Measurements from ENCODE around the gene SFRP2. TPM values are rescaled to one million over a fixed set of nuclear protein-coding genes. Genes with fewer than 3 reads are reported as not detected.

The SFRP2 gene, protein sequence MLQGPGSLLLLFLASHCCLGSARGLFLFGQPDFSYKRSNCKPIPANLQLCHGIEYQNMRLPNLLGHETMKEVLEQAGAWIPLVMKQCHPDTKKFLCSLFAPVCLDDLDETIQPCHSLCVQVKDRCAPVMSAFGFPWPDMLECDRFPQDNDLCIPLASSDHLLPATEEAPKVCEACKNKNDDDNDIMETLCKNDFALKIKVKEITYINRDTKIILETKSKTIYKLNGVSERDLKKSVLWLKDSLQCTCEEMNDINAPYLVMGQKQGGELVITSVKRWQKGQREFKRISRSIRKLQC
- polyA plus RNA-seq (2013, experiment 1 of 2), result 41.0 TPM
- 32.1 TPM for polyA plus RNA-seq (2013, experiment 2 of 2)

DNA sequence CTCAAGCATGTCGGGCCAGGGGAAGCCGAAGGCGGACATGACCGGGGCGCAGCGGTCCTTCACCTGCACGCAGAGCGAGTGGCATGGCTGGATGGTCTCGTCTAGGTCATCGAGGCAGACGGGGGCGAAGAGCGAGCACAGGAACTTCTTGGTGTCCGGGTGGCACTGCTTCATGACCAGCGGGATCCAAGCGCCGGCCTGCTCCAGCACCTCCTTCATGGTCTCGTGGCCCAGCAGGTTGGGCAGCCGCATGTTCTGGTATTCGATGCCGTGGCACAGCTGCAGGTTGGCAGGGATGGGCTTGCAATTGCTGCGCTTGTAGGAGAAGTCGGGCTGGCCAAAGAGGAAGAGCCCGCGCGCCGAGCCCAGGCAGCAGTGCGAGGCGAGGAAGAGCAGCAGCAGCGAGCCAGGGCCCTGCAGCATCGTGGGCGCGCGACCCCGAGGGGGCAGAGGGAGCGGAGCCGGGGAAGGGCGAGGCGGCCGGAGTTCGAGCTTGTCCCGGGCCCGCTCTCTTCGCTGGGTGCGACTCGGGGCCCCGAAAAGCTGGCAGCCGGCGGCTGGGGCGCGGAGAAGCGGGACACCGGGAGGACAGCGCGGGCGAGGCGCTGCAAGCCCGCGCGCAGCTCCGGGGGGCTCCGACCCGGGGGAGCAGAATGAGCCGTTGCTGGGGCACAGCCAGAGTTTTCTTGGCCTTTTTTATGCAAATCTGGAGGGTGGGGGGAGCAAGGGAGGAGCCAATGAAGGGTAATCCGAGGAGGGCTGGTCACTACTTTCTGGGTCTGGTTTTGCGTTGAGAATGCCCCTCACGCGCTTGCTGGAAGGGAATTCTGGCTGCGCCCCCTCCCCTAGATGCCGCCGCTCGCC is at the start of gene SFRP2:
SFRP2 (minus strand) TSS at position 671 of the 864 bp plus-strand sequence; CDS start at position 423, 248 bp downstream.
- H3K36me3 ChIP-seq (ENCODE audit: control insufficient read depth, insufficient read depth, low read length), result no peaks in the 10 kb centered on the region
- WGBS, 2 experiments (ENCODE audit: insufficient coverage in 2 of 2), result 1% methylated on average over 52 to 67 of the region's 72 CpGs
- H3K4me1 ChIP-seq (ENCODE audit: control insufficient read depth, insufficient read depth, low read length, poor library complexity, severe bottlenecking), result peaks cover 21% of the 10 kb centered on the region
- peak within 1 kb of the TSS; percentile 67 for H3K27ac ChIP-seq (ENCODE audit: low read depth, low read length, severe bottlenecking)
- peak within 1 kb of the TSS; percentile 46 for H3K4me3 ChIP-seq (ENCODE audit: extremely low read depth, insufficient read depth, low read length, poor library complexity, severe bottlenecking)
- no peaks in the 10 kb centered on the region for H3K9me3 ChIP-seq (ENCODE audit: control insufficient read depth, low read length)

DNA sequence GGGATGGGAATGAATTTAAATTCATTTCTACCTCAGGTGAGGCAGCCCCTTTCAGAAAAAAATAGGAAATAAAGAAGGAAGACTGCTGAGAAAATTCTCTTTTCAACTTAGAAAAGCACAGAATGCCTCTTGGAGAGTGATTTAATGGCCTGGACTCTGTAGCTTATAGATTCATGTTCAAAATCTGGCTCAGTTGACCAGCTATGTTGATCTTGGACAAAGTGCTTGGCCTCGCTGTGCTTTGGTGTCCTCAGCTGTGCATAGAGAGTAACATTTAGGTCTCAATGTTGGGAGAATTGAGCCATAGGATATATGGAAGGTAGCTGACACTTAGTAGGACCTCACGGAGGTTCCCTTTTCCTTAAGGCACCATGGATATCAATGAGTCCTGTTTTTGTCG is 49.7 kb upstream of the SFRP2 start:
- Histone ChIP-seq H3K4me3 (ENCODE audit: extremely low read depth, insufficient read depth, low read length, poor library complexity, severe bottlenecking) (no peak overlapping the region), H3K9me3 (ENCODE audit: control insufficient read depth, low read length) (no peaks in the 10 kb centered on the region), H3K4me1 (ENCODE audit: control insufficient read depth, insufficient read depth, low read length, poor library complexity, severe bottlenecking) (no peaks in the 10 kb centered on the region), H3K27ac (ENCODE audit: low read depth, low read length, severe bottlenecking) (no peak overlapping the region), H3K36me3 (ENCODE audit: control insufficient read depth, insufficient read depth, low read length) (no peaks in the 10 kb centered on the region)
- 67 to 69% methylated on average over 1 to 3 of the region's 3 CpGs for WGBS, 2 experiments (ENCODE audit: insufficient coverage in 2 of 2)

DNA sequence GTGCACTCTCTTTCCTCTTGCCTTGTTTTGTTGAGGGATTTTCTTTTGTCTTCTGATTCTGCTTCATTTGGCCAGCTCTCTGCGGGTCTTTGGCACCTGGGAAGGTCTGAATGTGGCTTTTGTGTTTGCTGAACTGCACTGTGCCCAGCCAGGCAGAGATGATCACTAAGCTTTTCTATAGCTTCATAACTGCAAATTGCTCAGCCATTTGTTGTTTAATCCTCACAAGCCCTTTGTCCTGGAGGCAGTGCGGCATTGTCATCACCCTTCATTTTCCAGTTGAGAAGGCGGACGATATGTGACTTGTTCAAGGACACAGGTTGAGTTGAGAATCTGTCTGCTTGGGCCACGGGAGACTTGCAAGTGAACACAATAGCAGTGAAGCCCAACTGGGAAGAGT is 46.0 kb upstream of the SFRP2 start:
- WGBS, 2 experiments (ENCODE audit: insufficient coverage in 2 of 2), result 86 to 89% methylated on average over 4 of the region's 5 CpGs

DNA sequence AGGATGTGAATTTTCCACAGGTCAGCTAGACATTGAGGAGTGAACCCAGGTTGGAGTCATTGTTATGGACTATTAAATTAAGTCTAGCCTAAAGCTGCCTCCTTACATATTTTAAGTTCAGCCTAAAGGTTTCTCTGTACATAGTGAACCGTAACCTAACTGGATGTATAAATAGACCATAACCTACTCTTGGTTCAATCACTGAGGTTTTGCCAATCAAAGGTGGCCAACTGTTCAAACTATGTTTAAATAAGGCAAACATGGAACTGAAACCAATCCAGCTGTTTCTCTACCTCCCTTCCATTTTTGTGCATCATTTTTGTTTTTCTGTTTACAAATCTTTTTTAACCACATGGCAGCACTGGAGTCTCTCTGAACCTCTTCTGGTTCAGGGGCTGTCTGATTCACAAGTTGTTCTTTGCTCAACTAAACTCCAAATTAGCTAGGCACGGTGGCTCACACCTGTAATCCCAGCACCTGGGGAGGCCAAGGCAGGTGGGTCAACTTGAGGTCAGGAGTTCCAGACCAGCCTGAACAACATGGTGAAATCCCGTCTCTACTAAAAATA is 43.9 kb upstream of the SFRP2 start:
- no peaks in the 10 kb centered on the region for H3K4me1 ChIP-seq (ENCODE audit: control insufficient read depth, insufficient read depth, low read length, poor library complexity, severe bottlenecking)
- no peak overlapping the region for H3K4me3 ChIP-seq (ENCODE audit: extremely low read depth, insufficient read depth, low read length, poor library complexity, severe bottlenecking)
- no peaks in the 10 kb centered on the region for H3K9me3 ChIP-seq (ENCODE audit: control insufficient read depth, low read length)
- WGBS, 2 experiments (ENCODE audit: insufficient coverage in 2 of 2), result 78 to 79% methylated on average over 2 to 3 of the region's 3 CpGs
- no peak overlapping the region for H3K27ac ChIP-seq (ENCODE audit: low read depth, low read length, severe bottlenecking)
- H3K36me3 ChIP-seq (ENCODE audit: control insufficient read depth, insufficient read depth, low read length), result no peaks in the 10 kb centered on the region

More for the DNA sequence above, 46.0 kb upstream of the SFRP2 start:
- Histone ChIP-seq H3K4me1 (ENCODE audit: control insufficient read depth, insufficient read depth, low read length, poor library complexity, severe bottlenecking) (no peaks in the 10 kb centered on the region), H3K36me3 (ENCODE audit: control insufficient read depth, insufficient read depth, low read length) (no peaks in the 10 kb centered on the region), H3K4me3 (ENCODE audit: extremely low read depth, insufficient read depth, low read length, poor library complexity, severe bottlenecking) (no peak overlapping the region), H3K9me3 (ENCODE audit: control insufficient read depth, low read length) (no peaks in the 10 kb centered on the region), H3K27ac (ENCODE audit: low read depth, low read length, severe bottlenecking) (no peak overlapping the region)

DNA sequence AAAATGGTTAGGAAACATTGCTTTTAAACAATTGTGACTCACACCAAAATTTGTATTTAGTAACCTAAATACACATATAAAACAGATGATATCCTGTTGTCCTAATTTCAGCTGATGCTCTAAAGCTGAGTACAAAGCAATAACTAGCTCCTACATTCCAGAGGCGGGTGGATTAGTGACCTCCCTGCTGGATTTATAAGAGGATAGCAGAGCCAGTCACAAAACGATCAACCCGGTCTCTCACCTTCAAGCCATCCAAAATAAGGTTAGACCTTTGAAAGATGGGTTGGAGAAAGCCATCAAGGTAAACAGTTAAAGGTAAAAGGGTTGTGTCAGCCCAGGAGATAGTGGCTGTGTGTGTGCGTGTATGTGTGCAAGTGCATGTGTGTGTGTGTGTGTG is 43.2 kb upstream of the SFRP2 start:
- no peaks in the 10 kb centered on the region for H3K9me3 ChIP-seq (ENCODE audit: control insufficient read depth, low read length)
- WGBS, 2 experiments (ENCODE audit: insufficient coverage in 2 of 2), result 92% methylated on average over 1 of the region's 4 CpGs; no CpG with 5 or more reads in 1 of the 2 experiments
- no peak overlapping the region for H3K4me3 ChIP-seq (ENCODE audit: extremely low read depth, insufficient read depth, low read length, poor library complexity, severe bottlenecking)
- H3K36me3 ChIP-seq (ENCODE audit: control insufficient read depth, insufficient read depth, low read length), result no peaks in the 10 kb centered on the region
- no peaks in the 10 kb centered on the region for H3K4me1 ChIP-seq (ENCODE audit: control insufficient read depth, insufficient read depth, low read length, poor library complexity, severe bottlenecking)
- no peak overlapping the region for H3K27ac ChIP-seq (ENCODE audit: low read depth, low read length, severe bottlenecking)

DNA sequence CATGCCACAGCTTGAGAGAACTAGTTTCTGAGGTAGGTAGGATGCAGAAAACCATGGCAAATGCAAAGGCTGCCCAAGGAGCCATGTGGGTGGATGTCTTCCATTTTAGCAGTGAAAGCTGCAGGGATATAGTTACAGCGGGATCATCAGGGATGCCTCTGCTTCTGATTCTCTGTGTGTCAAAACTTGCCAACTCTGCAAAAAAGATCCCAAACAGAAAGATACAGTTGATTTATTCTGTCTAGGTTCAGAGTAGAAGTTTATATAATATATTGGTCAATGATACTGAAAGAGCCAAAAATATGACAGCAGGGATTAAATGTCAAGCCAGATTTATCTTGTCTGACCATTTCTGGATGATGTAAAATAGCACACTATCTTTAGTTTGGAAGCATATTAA is 42.4 kb upstream of the SFRP2 start:
- Histone ChIP-seq H3K9me3 (ENCODE audit: control insufficient read depth, low read length) (no peaks in the 10 kb centered on the region), H3K4me3 (ENCODE audit: extremely low read depth, insufficient read depth, low read length, poor library complexity, severe bottlenecking) (no peak overlapping the region), H3K36me3 (ENCODE audit: control insufficient read depth, insufficient read depth, low read length) (no peaks in the 10 kb centered on the region), H3K27ac (ENCODE audit: low read depth, low read length, severe bottlenecking) (no peak overlapping the region), H3K4me1 (ENCODE audit: control insufficient read depth, insufficient read depth, low read length, poor library complexity, severe bottlenecking) (no peaks in the 10 kb centered on the region)
- WGBS, 2 experiments (ENCODE audit: insufficient coverage in 2 of 2), result 100% methylated on average over 1 of the region's 1 CpG; no CpG with 5 or more reads in 1 of the 2 experiments

DNA sequence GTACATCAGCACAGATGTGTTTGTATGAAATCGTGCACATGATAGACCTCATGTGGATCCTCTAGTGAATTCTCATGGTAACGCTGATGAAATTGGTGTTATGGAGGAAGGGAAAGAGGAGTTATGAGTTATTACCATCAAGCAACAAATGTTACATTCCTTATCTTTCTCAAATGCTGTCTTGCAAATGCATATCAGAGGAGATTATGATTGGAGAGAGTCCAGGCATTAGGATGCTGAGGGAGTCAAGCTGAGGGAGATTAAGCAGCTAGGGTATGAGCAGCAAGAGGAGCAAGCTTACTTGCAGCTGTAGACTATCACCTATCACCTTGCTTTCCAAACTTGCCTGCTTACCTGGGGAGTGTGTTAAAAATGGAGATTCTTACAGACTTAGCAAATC is 36.8 kb upstream of the SFRP2 start:
- Histone ChIP-seq H3K9me3 (ENCODE audit: control insufficient read depth, low read length) (no peaks in the 10 kb centered on the region), H3K4me3 (ENCODE audit: extremely low read depth, insufficient read depth, low read length, poor library complexity, severe bottlenecking) (no peak overlapping the region), H3K4me1 (ENCODE audit: control insufficient read depth, insufficient read depth, low read length, poor library complexity, severe bottlenecking) (no peaks in the 10 kb centered on the region), H3K36me3 (ENCODE audit: control insufficient read depth, insufficient read depth, low read length) (no peaks in the 10 kb centered on the region), H3K27ac (ENCODE audit: low read depth, low read length, severe bottlenecking) (no peak overlapping the region)
- WGBS, 2 experiments (ENCODE audit: insufficient coverage in 2 of 2), result 90 to 100% methylated on average over 1 of the region's 2 CpGs

DNA sequence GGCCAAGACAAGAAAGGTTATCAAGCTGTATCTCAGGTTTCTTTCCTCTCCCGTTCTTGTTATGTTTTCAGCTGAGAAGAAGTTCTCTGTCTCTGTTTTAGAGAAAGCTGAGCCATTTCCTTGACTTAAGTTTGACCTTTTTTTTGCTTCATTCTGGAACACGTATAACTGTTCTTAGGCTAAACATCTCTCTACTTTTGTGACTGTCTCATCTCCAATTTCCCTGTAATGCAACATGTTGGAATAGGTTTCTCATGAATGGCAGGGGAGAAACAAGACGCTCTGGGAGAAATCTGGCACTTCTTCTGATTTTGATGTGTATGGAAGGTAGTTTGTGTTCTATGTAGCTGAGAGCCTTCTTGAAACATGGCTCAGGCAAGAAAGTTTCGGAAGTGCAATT is 36.2 kb upstream of the SFRP2 start:
- Histone ChIP-seq H3K4me1 (ENCODE audit: control insufficient read depth, insufficient read depth, low read length, poor library complexity, severe bottlenecking) (no peaks in the 10 kb centered on the region), H3K36me3 (ENCODE audit: control insufficient read depth, insufficient read depth, low read length) (no peaks in the 10 kb centered on the region), H3K9me3 (ENCODE audit: control insufficient read depth, low read length) (no peaks in the 10 kb centered on the region), H3K27ac (ENCODE audit: low read depth, low read length, severe bottlenecking) (no peak overlapping the region), H3K4me3 (ENCODE audit: extremely low read depth, insufficient read depth, low read length, poor library complexity, severe bottlenecking) (no peak overlapping the region)
- 81 to 91% methylated on average over 3 to 4 of the region's 4 CpGs for WGBS, 2 experiments (ENCODE audit: insufficient coverage in 2 of 2)

DNA sequence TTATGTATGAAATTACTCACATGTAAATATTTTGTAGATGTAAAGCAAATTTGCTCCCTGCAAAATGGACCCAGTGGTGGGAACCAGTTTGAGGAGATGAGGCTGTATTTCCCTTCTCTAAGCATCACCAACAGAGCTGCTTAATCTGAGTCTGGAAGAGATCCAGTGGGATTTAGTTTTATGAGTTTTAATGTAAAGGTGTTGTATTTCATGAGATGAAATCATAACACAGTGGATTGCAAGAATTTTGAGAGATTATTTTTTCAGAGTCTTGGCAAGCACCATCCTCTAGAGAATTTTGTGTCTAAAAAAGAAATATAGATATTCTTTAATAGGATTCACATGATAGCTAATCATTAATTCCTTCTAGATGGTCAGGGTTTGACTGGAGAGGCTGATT is 35.6 kb upstream of the SFRP2 start:
- no peaks in the 10 kb centered on the region for H3K9me3 ChIP-seq (ENCODE audit: control insufficient read depth, low read length)
- H3K27ac ChIP-seq (ENCODE audit: low read depth, low read length, severe bottlenecking), result no peak overlapping the region
- H3K4me3 ChIP-seq (ENCODE audit: extremely low read depth, insufficient read depth, low read length, poor library complexity, severe bottlenecking), result no peak overlapping the region
- H3K4me1 ChIP-seq (ENCODE audit: control insufficient read depth, insufficient read depth, low read length, poor library complexity, severe bottlenecking), result no peaks in the 10 kb centered on the region
- no peaks in the 10 kb centered on the region for H3K36me3 ChIP-seq (ENCODE audit: control insufficient read depth, insufficient read depth, low read length)

DNA sequence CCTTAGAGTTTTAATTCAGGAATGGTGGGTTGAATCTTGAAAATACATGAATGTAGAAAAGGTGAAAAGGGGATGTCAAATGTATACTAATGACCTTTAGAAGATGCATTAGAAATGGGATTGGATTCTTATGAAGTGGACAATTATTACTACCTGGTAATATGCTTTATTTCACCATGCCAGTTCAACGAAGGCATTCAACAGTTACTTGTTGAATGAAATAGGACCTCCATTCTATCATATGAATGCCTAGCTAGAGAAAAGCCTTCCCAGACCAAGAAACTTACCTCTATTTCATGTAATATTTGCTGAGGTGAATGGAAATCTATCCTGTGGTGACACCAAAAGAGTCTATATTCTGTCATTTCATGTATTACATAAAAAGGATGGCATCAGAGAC is 34.6 kb upstream of the SFRP2 start:
- Histone ChIP-seq H3K4me3 (ENCODE audit: extremely low read depth, insufficient read depth, low read length, poor library complexity, severe bottlenecking) (no peak overlapping the region), H3K27ac (ENCODE audit: low read depth, low read length, severe bottlenecking) (no peak overlapping the region), H3K4me1 (ENCODE audit: control insufficient read depth, insufficient read depth, low read length, poor library complexity, severe bottlenecking) (no peaks in the 10 kb centered on the region), H3K36me3 (ENCODE audit: control insufficient read depth, insufficient read depth, low read length) (no peaks in the 10 kb centered on the region), H3K9me3 (ENCODE audit: control insufficient read depth, low read length) (no peaks in the 10 kb centered on the region)
- WGBS, 2 experiments (ENCODE audit: insufficient coverage in 2 of 2), result no CpG with 5 or more reads among the region's 1 CpG
